Omental fat pad (tissue), 4 donors: ENCODE results near the gene MRPL23. TPM values are rescaled to one million over a fixed set of nuclear protein-coding genes. Genes with fewer than 3 reads are reported as not detected.
A peak's percentile ranks its signal among the peaks of the same experiment; 100 is the strongest.

Experiments used
- ATAC-seq: fragments of 150-250 bp; one replicate; pipeline ENCODE4 v1.9.1; 2016; ENCODE audit warnings: mild to moderate bottlenecking, moderate library complexity; ENCODE audit not compliant: low FRiP score
- DNase-seq: peaks from one replicate; pipeline ENCODE4 v3.0.0-alpha.2; 2019; ENCODE audit warnings: low spot score
- CTCF ChIP-seq, 3 donors: fragments of 450-650 bp; IDR thresholded peaks; one replicate each; pipeline ENCODE4 v1.5.1; 2016 to 2017; ENCODE audit warnings: antibody characterized with exemption in 3 of 3, mild to moderate bottlenecking in 3 of 3, moderate library complexity in 2 of 3
- total RNA-seq, 4 donors: library from RNA; depleted of rRNA; stranded (reverse); fragments of >200 nt; gene quantifications; one replicate each; pipeline ENCODE4 v1.1.0, GENCODE V29; 2016

MRPL23 gene
- total RNA-seq, 4 donors from 2014 or later, result 82.3 to 114 (median 111) TPM

GRCh38 chr11:1949302-1949701, 2.2 kb downstream of the MRPL23 start:
- DNase-seq, result no peak
- no peak for TF ChIP-seq CTCF (IDR thresholded peaks at IDR 0.05)
- ATAC-seq, result no peak

GRCh38 chr11:1949922-1950321, 2.8 kb downstream of the MRPL23 start:
- ATAC-seq, result no peak
- no peak for TF ChIP-seq CTCF (IDR thresholded peaks at IDR 0.05)
- no peak for DNase-seq

- DNase-seq (no peak), ATAC-seq (no peak)
- TF ChIP-seq CTCF (IDR thresholded peaks at IDR 0.05), result no peak
These were observed 5.8 kb downstream of the MRPL23 start for GRCh38 chr11:1952806-1953482.

- no peak for ATAC-seq
- no peak for TF ChIP-seq CTCF (IDR thresholded peaks at IDR 0.05)
- peak; percentile 10 for DNase-seq
These were observed 6.5 kb downstream of the MRPL23 start for GRCh38 chr11:1953489-1954266.

GRCh38 chr11:1958367-1958766, 11.2 kb downstream of the MRPL23 start:
- DNase-seq, result no peak
- ATAC-seq, result no peak
- TF ChIP-seq CTCF (IDR thresholded peaks at IDR 0.05), result no peak

GRCh38 chr11:1959786-1960185, 12.7 kb downstream of the MRPL23 start:
- DNase-seq (peak; percentile 16), ATAC-seq (no peak)
- no peak for TF ChIP-seq CTCF (IDR thresholded peaks at IDR 0.05)

GRCh38 chr11:1963864-1964263, 16.7 kb downstream of the MRPL23 start:
- ATAC-seq, result no peak
- no peak for TF ChIP-seq CTCF (IDR thresholded peaks at IDR 0.05)
- no peak for DNase-seq
